ENCODE data around the gene GJA4.

DNA sequence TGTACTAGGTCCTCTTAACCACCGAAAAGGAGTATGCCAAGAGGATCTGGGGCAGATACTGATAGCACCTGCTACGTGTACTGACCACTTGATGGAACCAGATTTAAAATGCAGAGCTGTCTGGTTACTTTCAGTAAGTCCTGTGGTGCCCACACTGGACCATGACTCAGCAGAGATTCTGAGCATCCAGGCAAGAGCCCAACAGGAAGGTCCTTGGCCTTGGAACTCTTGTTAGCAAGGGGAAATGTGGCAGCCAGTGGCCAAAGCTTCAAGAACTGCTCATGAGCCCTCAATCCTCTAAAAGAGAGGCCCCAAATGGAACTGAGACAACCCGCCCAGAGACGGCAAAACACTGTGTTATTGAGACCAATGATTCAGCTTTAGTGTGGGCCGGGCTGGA is 42.2 kb upstream of the GJA4 start:
- TF ChIP-seq EZH2 (IDR thresholded peaks at IDR 0.05; ENCODE audit: borderline replicate concordance, low read depth, low read length, severe bottlenecking) = no peak
- TF ChIP-seq, protein P1, sequence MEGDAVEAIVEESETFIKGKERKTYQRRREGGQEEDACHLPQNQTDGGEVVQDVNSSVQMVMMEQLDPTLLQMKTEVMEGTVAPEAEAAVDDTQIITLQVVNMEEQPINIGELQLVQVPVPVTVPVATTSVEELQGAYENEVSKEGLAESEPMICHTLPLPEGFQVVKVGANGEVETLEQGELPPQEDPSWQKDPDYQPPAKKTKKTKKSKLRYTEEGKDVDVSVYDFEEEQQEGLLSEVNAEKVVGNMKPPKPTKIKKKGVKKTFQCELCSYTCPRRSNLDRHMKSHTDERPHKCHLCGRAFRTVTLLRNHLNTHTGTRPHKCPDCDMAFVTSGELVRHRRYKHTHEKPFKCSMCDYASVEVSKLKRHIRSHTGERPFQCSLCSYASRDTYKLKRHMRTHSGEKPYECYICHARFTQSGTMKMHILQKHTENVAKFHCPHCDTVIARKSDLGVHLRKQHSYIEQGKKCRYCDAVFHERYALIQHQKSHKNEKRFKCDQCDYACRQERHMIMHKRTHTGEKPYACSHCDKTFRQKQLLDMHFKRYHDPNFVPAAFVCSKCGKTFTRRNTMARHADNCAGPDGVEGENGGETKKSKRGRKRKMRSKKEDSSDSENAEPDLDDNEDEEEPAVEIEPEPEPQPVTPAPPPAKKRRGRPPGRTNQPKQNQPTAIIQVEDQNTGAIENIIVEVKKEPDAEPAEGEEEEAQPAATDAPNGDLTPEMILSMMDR (IDR thresholded peaks at IDR 0.05; ENCODE audit: borderline replicate concordance, extremely low read depth, low read length, poor library complexity, severe bottlenecking) = no peak

Data from DND-41 (cell line).